GM12878 (cell line): ENCODE results near the gene TNFSF13. TPM values are rescaled to one million over a fixed set of nuclear protein-coding genes. Genes with fewer than 3 reads are reported as not detected.

Experiments used
- BCLAF1 ChIP-seq: fragments of 450-650 bp; IDR thresholded peaks from 2 replicates; pipeline ENCODE4 v1.6.1; 2017; ENCODE audit warnings: antibody characterized with exemption, mild to moderate bottlenecking, moderate library complexity
- PBX3 ChIP-seq: IDR thresholded peaks from 2 replicates; pipeline ENCODE4 v1.6.1; 2011; ENCODE audit warnings: mild to moderate bottlenecking, low read depth, low read length, moderate library complexity; ENCODE audit not compliant: insufficient replicate concordance
- USF1 ChIP-seq: IDR thresholded peaks from 2 replicates; pipeline ENCODE4 v1.6.1; 2011; ENCODE audit warnings: borderline replicate concordance, low read depth, mild to moderate bottlenecking, moderate library complexity, mixed read lengths, low read length; ENCODE audit not compliant: insufficient read depth; ENCODE audit errors: extremely low read length
- polyA plus RNA-seq, 11 experiments: library from polyadenylated mRNA; depleted of rRNA in 4 of 11; unstranded in 6 of 11; stranded (reverse) in 5 of 11; fragments of >200 nt; fragmentation: Nextera tagmentation in 4 of 11; fragmentation: Illumina TruSeq in 1 of 11; extraction: Ambion mirVana in 4 of 11; extraction: Trizol in 1 of 11; gene quantifications; 1 replicate in 1 of 11; 2 replicates in 10 of 11; pipeline versions ENCODE4 v1.2.1 to v1.2.3, GENCODE V29; 2011 to 2016; ENCODE audit warnings: inconsistent platforms in 2 of 11, missing spikeins in 2 of 11, low read depth in 1 of 11
- total RNA-seq, 4 experiments: library from RNA; depleted of rRNA in 3 of 4; stranded (reverse); fragments of >200 nt in 3 of 4; fragmentation: Illumina TruSeq in 1 of 4; extraction: Trizol in 1 of 4; gene quantifications; 2 replicates each; pipeline versions ENCODE4 v1.2.1 to v1.2.3, GENCODE V29; 2013 to 2021

Gene TNFSF13
- total and polyA plus RNA-seq, 10 of the 15 experiments (the other 5 are each of a cell fraction or from before 2014, with no cell fraction given), result 0.56 to 14.6 (median 9.7) TPM

- TF ChIP-seq USF1, result no peak
- peak; percentile 100 for TF ChIP-seq PBX3
- TF ChIP-seq BCLAF1, result no peak
These were observed 14.2 kb downstream of the TNFSF13 start (continued) for GRCh38 chr17:7572588-7573323.
